ENCODE measurements around the gene PAWR.
"Not testable (repeated sequence)": the region's sequence is repeated elsewhere in the genome, so short reads cannot be mapped to it uniquely, and the experiment has no call there.

PAWR gene

GRCh38 chr12:79569679-79570078 lies 121.1 kb downstream of the PAWR start:
- H3K36me3 ChIP-seq (ENCODE audit: control insufficient read depth in 1 of 2, insufficient read depth in 2 of 2, low read length in 2 of 2): peaks cover 41 to 52% of the 10 kb centered on the region in 2 experiments
- no peak overlapping the region for H4K12ac ChIP-seq (ENCODE audit: low read depth, low read length)
- H2AK5ac ChIP-seq (ENCODE audit: low read length): no peak overlapping the region
- H3K9ac ChIP-seq (ENCODE audit: low read length): peak overlapping the region; percentile 18
- no peaks in the 10 kb centered on the region for H3K27me3 ChIP-seq (ENCODE audit: insufficient read depth, low read length)
- no peaks in the 10 kb centered on the region for H3K4me1 ChIP-seq (ENCODE audit: control insufficient read depth in 1 of 2, insufficient read depth in 2 of 2, low read length in 2 of 2)
- H2BK12ac ChIP-seq (ENCODE audit: low read length): no peak overlapping the region
- no peak overlapping the region for H2BK5ac ChIP-seq (ENCODE audit: low read depth, low read length, poor library complexity)
- DNase-seq: no peak
- no peaks in the 10 kb centered on the region for H3K79me1 ChIP-seq (ENCODE audit: low read length)
- no peak overlapping the region for H3K4me3 ChIP-seq (ENCODE audit: low read depth, low read length)
- no peak overlapping the region for H3K4me2 ChIP-seq (ENCODE audit: low read length)
- H3K18ac ChIP-seq (ENCODE audit: low read length): peak overlapping the region; percentile 46
- H4K91ac ChIP-seq (ENCODE audit: low read depth, low read length): no peak overlapping the region
- H3K27ac ChIP-seq (ENCODE audit: low read depth, low read length): no peak overlapping the region
- H3K4ac ChIP-seq (ENCODE audit: low read depth, low read length): peak overlapping the region; percentile 42
- peaks cover 19% of the 10 kb centered on the region for H3K9me3 ChIP-seq (ENCODE audit: insufficient read depth, low read depth, low read length)
- H3K23ac ChIP-seq (ENCODE audit: low read length): no peak overlapping the region
- no peak overlapping the region for H2BK120ac ChIP-seq (ENCODE audit: insufficient read depth, low read length, poor library complexity)
- H4K8ac ChIP-seq (ENCODE audit: low read depth, low read length): no peak overlapping the region
- no peak overlapping the region for H3K14ac ChIP-seq (ENCODE audit: low read length)
- no peaks in the 10 kb centered on the region for H3K79me2 ChIP-seq (ENCODE audit: control insufficient read depth, insufficient read depth, low read length, poor library complexity)
- WGBS (ENCODE audit: extremely low coverage, insufficient coverage, insufficient read length): no CpG with 5 or more reads among the region's 3 CpGs
- no peak overlapping the region for H2AFZ ChIP-seq (ENCODE audit: insufficient read depth, low read length, poor library complexity)

GRCh38 chr12:79567175-79567563 lies 123.6 kb downstream of the PAWR start:
- Histone ChIP-seq H4K91ac (ENCODE audit: low read depth, low read length) (no peak overlapping the region), H2AK5ac (ENCODE audit: low read length) (no peak overlapping the region), H4K8ac (ENCODE audit: low read depth, low read length) (no peak overlapping the region), H3K4ac (ENCODE audit: low read depth, low read length) (no peak overlapping the region), H3K4me1 (ENCODE audit: control insufficient read depth in 1 of 2, insufficient read depth in 2 of 2, low read length in 2 of 2) (no peaks in the 10 kb centered on the region), H3K14ac (ENCODE audit: low read length) (no peak overlapping the region), H3K27ac (ENCODE audit: low read depth, low read length) (no peak overlapping the region), H3K79me1 (ENCODE audit: low read length) (no peaks in the 10 kb centered on the region), H3K23ac (ENCODE audit: low read length) (no peak overlapping the region), H3K9ac (ENCODE audit: low read length) (no peak overlapping the region), H3K18ac (ENCODE audit: low read length) (no peak overlapping the region), H3K9me3 (ENCODE audit: insufficient read depth, low read depth, low read length) (peaks cover 17% of the 10 kb centered on the region), H2BK120ac (ENCODE audit: insufficient read depth, low read length, poor library complexity) (no peak overlapping the region), H2BK12ac (ENCODE audit: low read length) (no peak overlapping the region), H2BK5ac (ENCODE audit: low read depth, low read length, poor library complexity) (no peak overlapping the region), H3K36me3 (ENCODE audit: control insufficient read depth in 1 of 2, insufficient read depth in 2 of 2, low read length in 2 of 2) (peaks cover 40 to 49% of the 10 kb centered on the region in 2 experiments), H4K12ac (ENCODE audit: low read depth, low read length) (no peak overlapping the region), H3K79me2 (ENCODE audit: control insufficient read depth, insufficient read depth, low read length, poor library complexity) (no peaks in the 10 kb centered on the region), H3K4me3 (ENCODE audit: low read depth, low read length) (no peak overlapping the region), H3K4me2 (ENCODE audit: low read length) (no peak overlapping the region), H3K27me3 (ENCODE audit: insufficient read depth, low read length) (no peaks in the 10 kb centered on the region), H2AFZ (ENCODE audit: insufficient read depth, low read length, poor library complexity) (no peak overlapping the region)
- no CpG with 5 or more reads among the region's 1 CpG for WGBS (ENCODE audit: extremely low coverage, insufficient coverage, insufficient read length)
- no peak for DNase-seq

GRCh38 chr12:79566452-79567174 lies 124.2 kb downstream of the PAWR start:
- Histone ChIP-seq H3K4me1 (ENCODE audit: control insufficient read depth in 1 of 2, insufficient read depth in 2 of 2, low read length in 2 of 2) (no peaks in the 10 kb centered on the region), H3K4me3 (ENCODE audit: low read depth, low read length) (no peak overlapping the region), H3K14ac (ENCODE audit: low read length) (no peak overlapping the region)

DNA sequence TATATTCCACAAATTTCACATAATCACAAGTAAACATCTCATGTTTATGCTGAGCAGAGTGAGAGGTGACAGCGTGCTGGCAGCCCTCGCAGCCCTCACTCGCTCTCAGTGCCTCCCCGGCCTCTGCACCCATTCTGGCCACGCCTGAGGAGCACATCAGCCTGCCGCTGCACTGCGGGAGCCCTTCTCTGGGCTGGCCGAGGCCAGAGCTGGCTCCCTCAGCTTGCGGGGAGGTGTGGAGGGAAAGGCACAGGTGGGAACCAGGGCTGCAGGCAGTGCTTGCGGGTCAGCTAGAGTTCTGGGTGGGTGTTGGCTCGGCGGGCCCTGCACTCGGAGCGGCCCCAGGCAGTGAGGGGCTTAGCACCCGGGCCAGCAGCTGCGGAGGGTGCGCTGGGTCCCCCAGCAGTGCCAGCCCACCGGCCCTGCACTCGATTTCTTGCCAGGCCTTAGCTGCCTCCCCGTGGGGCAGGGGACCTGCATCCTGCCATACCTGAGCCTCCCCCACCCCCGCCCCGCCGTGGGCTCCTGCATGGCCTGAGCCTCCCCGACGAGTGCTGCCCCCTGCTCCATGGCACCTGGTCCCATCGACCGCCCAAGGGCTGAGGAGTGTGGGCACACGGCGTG lies 125.9 kb downstream of the PAWR start:
- not testable (repeated sequence) for H3K23ac ChIP-seq (ENCODE audit: low read length); H3K27me3 ChIP-seq (ENCODE audit: insufficient read depth, low read length); H2BK12ac ChIP-seq (ENCODE audit: low read length); DNase-seq; H3K27ac ChIP-seq (ENCODE audit: low read depth, low read length); H3K79me1 ChIP-seq (ENCODE audit: low read length); H3K79me2 ChIP-seq (ENCODE audit: control insufficient read depth, insufficient read depth, low read length, poor library complexity); H3K4me2 ChIP-seq (ENCODE audit: low read length); H2AFZ ChIP-seq (ENCODE audit: insufficient read depth, low read length, poor library complexity); H2BK5ac ChIP-seq (ENCODE audit: low read depth, low read length, poor library complexity); H3K14ac ChIP-seq (ENCODE audit: low read length); H4K12ac ChIP-seq (ENCODE audit: low read depth, low read length); H2BK120ac ChIP-seq (ENCODE audit: insufficient read depth, low read length, poor library complexity); H2AK5ac ChIP-seq (ENCODE audit: low read length); H3K9ac ChIP-seq (ENCODE audit: low read length); H4K8ac ChIP-seq (ENCODE audit: low read depth, low read length); H3K4me1 ChIP-seq (ENCODE audit: control insufficient read depth in 1 of 2, insufficient read depth in 2 of 2, low read length in 2 of 2); H4K91ac ChIP-seq (ENCODE audit: low read depth, low read length); H3K4ac ChIP-seq (ENCODE audit: low read depth, low read length)
- WGBS (ENCODE audit: extremely low coverage, insufficient coverage, insufficient read length): no CpG with 5 or more reads among the region's 29 CpGs
- Histone ChIP-seq H3K36me3 (ENCODE audit: control insufficient read depth in 1 of 2, insufficient read depth in 2 of 2, low read length in 2 of 2) (peaks cover 39 to 43% of the 10 kb centered on the region in 2 experiments), H3K18ac (ENCODE audit: low read length) (peak overlapping the region; percentile 57), H3K4me3 (ENCODE audit: low read depth, low read length) (peak overlapping the region; percentile 32), H3K9me3 (ENCODE audit: insufficient read depth, low read depth, low read length) (peaks cover 21% of the 10 kb centered on the region)

More at GRCh38 chr12:79566452-79567174, 124.2 kb downstream of the PAWR start:
- Histone ChIP-seq H3K9ac (ENCODE audit: low read length) (no peak overlapping the region), H2AFZ (ENCODE audit: insufficient read depth, low read length, poor library complexity) (no peak overlapping the region), H4K91ac (ENCODE audit: low read depth, low read length) (no peak overlapping the region), H3K4ac (ENCODE audit: low read depth, low read length) (no peak overlapping the region), H4K12ac (ENCODE audit: low read depth, low read length) (no peak overlapping the region), H3K27ac (ENCODE audit: low read depth, low read length) (peak overlapping the region; percentile 14), H3K79me2 (ENCODE audit: control insufficient read depth, insufficient read depth, low read length, poor library complexity) (no peaks in the 10 kb centered on the region), H3K27me3 (ENCODE audit: insufficient read depth, low read length) (no peaks in the 10 kb centered on the region), H4K8ac (ENCODE audit: low read depth, low read length) (no peak overlapping the region), H3K79me1 (ENCODE audit: low read length) (no peaks in the 10 kb centered on the region), H2BK5ac (ENCODE audit: low read depth, low read length, poor library complexity) (no peak overlapping the region), H3K18ac (ENCODE audit: low read length) (no peak overlapping the region), H2BK120ac (ENCODE audit: insufficient read depth, low read length, poor library complexity) (no peak overlapping the region), H3K36me3 (ENCODE audit: control insufficient read depth in 1 of 2, insufficient read depth in 2 of 2, low read length in 2 of 2) (peaks cover 43 to 48% of the 10 kb centered on the region in 2 experiments), H3K4me2 (ENCODE audit: low read length) (no peak overlapping the region), H2BK12ac (ENCODE audit: low read length) (no peak overlapping the region), H3K23ac (ENCODE audit: low read length) (no peak overlapping the region), H3K9me3 (ENCODE audit: insufficient read depth, low read depth, low read length) (peaks cover 20% of the 10 kb centered on the region), H2AK5ac (ENCODE audit: low read length) (no peak overlapping the region)
- DNase-seq: no peak
- no CpG with 5 or more reads among the region's 4 CpGs for WGBS (ENCODE audit: extremely low coverage, insufficient coverage, insufficient read length)

All from trophoblast cell (in vitro differentiated cells and primary cell).